HK-2 (cell line): ENCODE measurements around the gene NOL4L.

ENCODE experiments used
- DNase-seq: peaks from one replicate; pipeline ENCODE4 v3.0.0-alpha.2; 2018; ENCODE audit not compliant: unreplicated experiment

Gene NOL4L

GRCh38 chr20:32444474-32445220 is 140.5 kb downstream of the NOL4L start:
- no peak for DNase-seq

DNA sequence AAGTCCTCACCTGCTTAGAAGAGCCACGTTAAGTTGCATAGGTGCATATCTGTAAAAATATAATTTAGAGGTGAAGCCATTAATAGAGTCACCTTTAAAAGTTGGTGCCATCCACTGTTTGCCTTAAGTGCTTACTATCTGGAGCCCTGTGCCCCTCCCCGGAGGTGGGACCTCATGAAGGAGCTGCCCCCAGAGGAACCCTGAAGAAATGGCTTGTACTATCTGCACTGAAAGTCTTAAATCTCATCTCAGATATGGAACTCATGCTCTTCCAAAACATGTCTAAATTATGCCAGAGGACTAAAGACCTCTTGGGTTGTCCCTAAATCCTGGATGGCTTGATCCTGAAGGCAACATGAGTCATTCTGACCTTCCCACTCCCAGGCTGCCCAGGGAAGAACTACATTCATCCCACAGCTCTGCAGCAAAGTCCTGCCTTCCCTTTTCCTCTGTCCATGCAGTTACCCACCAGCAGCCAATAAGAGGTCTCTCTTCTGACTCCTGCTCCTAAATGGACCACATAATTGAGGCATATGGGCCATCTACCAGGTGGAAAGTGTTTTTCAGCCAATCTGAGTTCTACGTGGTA is 141.7 kb downstream of the NOL4L start:
- no peak for DNase-seq

DNA sequence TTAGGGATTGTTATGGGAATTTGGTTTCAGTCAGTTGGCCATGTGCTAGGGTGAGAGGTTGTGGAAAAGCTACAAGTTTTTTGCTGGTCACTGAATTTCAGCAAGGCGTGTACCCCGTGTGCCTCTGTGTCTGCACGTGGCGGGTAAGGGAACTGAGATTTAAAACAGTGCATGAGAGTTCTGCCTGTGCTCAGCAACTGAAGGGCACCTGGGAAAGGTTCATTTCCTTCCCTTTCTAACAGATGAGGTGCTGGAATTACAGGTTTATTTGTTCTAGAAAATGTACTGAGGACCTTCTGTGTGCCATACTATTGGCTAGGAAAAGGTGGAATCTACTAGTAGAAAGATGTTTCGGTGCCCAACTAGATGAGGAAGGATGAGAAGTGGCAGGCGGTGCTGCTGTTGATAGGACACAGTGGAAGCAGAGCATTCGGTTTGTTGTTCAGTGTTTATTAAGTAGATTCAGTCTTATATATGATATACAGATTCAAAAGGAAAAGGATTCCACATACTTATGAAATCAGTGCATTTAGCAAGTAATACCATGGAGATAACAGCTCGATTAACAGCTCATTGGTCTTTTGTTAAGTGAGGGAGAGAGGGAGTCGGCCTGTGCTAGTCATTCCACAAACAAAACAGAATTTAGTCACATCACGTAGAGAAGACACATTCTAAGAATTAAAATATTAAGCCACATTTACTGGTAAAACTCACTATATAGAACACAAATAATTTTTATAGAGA is 142.3 kb downstream of the NOL4L start:
- no peak for DNase-seq

DNA sequence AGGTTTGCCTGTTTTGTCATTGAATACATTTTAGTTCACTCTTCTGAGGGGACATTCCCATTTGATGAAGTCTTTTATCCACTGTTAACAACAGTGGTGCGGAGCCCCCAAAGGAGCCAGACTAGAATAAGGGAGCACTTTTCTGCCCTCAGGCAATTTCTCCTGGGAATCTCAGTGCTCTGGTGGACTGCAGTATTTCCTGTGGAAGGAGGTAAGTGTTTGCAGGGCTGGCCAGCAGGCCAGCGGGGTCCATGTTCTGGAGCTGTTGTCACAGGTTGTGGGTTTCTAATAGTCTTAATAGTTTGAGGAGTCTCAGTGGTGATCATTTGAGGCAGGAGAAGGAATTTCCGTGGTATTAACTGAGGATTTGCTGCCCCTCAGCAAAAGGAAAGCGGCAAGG is 143.5 kb downstream of the NOL4L start:
- DNase-seq, result no peak

GRCh38 chr20:32440758-32441078 is 144.4 kb downstream of the NOL4L start:
- DNase-seq, result no peak

- DNase-seq, result no peak
Measured at GRCh38 chr20:32440069-32440757, 144.9 kb downstream of the NOL4L start.

GRCh38 chr20:32439132-32439829 is 145.9 kb downstream of the NOL4L start:
- DNase-seq, result peak; percentile 57

- no peak for DNase-seq
Measured at GRCh38 chr20:32438331-32438858, 146.7 kb downstream of the NOL4L start.

DNA sequence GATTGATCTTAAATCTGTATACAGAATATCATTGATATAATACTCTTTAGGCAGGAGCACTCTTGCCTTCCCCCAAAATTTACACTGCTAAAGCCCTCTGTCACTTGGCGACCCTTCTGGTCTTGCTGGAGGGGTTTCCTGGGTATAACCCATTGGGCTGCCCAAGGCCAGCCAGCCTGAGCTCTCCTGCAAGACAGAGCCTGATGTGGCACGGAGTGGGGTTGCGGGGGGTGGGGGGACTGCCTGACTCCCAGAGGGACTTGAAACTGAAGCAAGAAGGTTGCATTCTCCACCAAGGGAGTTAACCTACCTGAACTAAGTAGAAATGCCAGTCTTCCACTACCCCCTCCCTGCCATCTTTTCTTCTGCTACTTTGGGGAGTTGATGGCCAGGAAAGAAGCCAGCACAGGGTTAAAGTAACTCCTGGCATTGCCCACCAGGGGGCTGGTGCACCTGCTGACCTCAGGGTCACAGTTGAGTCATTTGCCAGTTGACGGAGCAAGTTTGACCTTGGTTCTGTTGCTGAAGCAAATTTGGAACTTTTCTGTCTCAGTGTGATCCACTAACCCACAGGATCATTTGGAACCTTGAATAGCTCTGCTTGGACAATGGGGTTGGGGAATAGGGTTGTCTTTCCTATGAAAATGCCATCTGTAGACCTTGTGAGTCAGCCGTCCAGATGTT is 147.6 kb downstream of the NOL4L start:
- no peak for DNase-seq

DNA sequence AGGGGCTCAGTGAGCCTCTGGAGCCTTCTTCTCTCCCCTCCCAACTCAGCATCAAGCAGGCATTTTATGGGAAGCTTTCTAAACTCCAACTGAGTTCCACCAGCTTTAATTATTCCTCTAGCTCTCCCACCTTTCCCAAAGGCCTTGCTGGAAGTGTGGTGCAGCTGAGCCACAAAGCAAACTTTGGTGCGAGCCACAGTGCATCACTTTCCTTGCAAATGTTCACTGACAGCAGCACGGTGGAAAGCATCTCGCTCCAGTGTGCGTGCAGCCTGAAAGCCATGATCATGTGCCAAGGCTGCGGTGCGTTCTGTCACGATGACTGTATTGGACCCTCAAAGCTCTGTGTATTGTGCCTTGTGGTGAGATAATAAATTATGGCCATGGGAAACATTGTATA is 148.2 kb downstream of the NOL4L start:
- no peak for DNase-seq

DNA sequence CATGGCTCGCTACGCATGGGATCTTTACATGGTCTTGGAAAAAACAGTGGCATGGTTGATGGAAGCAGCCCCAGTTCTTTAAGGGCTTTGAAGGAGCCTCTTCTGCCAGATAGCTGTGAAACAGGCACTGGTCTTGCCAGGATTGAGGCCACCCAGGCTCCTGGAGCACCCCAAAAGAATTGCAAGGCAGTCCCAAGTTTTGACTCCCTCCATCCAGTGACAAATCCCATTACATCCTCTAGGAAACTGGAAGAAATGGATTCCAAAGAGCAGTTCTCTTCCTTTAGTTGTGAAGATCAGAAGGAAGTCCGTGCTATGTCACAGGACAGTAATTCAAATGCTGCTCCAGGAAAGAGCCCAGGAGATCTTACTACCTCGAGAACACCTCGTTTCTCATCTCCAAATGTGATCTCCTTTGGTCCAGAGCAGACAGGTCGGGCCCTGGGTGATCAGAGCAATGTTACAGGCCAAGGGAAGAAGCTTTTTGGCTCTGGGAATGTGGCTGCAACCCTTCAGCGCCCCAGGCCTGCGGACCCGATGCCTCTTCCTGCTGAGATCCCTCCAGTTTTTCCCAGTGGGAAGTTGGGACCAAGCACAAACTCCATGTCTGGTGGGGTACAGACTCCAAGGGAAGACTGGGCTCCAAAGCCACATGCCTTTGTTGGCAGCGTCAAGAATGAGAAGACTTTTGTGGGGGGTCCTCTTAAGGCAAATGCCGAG is 148.8 kb downstream of the NOL4L start:
- no peak for DNase-seq

DNA sequence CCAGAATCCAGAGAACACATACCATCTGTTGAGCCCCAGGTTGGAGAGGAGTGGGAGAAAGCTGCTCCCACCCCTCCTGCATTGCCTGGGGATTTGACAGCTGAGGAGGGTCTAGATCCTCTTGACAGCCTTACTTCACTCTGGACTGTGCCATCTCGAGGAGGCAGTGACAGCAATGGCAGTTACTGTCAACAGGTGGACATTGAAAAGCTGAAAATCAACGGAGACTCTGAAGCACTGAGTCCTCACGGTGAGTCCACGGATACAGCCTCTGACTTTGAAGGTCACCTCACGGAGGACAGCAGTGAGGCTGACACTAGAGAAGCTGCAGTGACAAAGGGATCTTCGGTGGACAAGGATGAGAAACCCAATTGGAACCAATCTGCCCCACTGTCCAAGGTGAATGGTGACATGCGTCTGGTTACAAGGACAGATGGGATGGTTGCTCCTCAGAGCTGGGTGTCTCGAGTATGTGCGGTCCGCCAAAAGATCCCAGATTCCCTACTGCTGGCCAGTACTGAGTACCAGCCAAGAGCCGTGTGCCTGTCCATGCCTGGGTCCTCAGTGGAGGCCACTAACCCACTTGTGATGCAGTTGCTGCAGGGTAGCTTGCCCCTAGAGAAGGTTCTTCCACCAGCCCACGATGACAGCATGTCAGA is 149.6 kb downstream of the NOL4L start:
- DNase-seq, result no peak

DNA sequence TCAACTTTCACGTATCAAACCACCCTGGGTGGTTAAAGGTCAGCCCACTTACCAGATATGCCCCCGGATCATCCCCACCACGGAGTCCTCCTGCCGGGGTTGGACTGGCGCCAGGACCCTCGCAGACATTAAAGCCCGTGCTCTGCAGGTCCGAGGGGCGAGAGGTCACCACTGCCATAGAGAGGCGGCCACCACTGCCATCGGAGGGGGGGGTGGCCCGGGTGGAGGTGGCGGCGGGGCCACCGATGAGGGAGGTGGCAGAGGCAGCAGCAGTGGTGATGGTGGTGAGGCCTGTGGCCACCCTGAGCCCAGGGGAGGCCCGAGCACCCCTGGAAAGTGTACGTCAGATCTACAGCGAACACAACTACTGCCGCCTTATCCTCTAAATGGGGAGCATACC is 150.7 kb downstream of the NOL4L start:
- DNase-seq, result no peak

- no peak for DNase-seq
Measured at GRCh38 chr20:32433311-32434021, 151.7 kb downstream of the NOL4L start.

DNA sequence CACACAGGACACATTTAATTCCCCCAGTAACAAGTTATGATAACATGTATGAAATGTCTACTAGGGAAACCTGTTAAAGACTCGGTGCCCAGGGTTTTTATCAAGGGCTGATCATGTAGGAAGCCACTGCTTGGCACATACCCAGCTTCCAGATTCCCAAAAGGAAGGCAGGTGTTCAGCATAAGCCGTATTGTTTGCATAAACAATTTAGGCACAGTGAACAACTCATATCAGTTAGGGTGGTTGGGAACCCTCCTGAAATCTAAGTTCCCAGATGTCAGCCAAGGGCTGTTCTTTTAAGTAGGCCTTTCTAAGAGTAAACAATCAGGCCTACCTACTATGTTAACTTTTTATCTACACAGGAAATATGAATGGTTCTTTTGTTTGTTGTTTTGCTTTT is 152.9 kb downstream of the NOL4L start:
- no peak for DNase-seq

DNA sequence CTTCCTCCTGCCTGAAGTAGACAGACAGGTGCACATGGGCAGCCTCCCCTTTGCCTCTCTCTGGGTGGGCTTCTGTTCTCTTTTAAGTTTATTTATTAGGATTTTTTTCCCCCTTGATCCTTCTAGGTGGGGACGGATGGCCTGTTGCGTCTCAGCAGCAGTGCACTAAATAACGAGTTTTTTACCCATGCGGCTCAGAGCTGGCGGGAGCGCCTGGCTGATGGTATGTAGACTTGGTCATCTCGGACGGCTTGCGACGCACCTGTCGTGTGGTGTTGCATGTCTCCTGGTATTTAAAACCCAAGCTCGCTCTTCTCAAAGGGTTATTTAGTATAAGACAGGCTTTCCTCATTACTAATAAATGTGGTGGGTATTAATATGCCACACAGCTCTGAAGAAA is 153.7 kb downstream of the NOL4L start:
- no peak for DNase-seq

GRCh38 chr20:32429745-32430360 is 155.3 kb downstream of the NOL4L start:
- no peak for DNase-seq

- no peak for DNase-seq
Measured at GRCh38 chr20:32429343-32429742, 155.8 kb downstream of the NOL4L start.

DNA sequence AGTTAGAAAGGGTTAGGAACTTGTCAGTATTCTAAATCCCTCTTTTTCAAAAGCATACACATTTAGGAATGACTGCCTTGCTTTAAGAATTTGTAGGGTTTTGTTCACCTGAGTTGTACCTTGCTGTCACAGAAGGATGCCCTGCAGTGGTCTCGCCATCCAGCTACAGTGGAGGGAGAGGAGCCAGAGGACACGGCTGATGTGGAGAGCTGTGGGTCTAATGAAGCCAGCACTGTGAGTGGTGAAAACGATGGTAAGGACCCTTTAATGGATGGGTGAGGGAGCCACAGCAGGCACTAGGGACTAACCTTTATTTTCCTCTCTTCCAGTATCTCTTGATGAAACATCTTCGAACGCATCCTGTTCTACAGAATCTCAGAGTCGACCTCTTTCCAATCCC is 157.1 kb downstream of the NOL4L start:
- DNase-seq, result no peak
